ENCODE data around the gene RHOH. TPM values are rescaled to one million over a fixed set of nuclear protein-coding genes. Genes with fewer than 3 reads are reported as not detected.

Gene RHOH
- polyA plus RNA-seq, 1 experiment: not detected

GRCh38 chr4:40179360-40179759 lies 17.5 kb upstream of the RHOH start:
- ChIA-PET POLR2A (no interaction called here), CTCF (no interaction called here)
- TF ChIP-seq, protein P1, sequence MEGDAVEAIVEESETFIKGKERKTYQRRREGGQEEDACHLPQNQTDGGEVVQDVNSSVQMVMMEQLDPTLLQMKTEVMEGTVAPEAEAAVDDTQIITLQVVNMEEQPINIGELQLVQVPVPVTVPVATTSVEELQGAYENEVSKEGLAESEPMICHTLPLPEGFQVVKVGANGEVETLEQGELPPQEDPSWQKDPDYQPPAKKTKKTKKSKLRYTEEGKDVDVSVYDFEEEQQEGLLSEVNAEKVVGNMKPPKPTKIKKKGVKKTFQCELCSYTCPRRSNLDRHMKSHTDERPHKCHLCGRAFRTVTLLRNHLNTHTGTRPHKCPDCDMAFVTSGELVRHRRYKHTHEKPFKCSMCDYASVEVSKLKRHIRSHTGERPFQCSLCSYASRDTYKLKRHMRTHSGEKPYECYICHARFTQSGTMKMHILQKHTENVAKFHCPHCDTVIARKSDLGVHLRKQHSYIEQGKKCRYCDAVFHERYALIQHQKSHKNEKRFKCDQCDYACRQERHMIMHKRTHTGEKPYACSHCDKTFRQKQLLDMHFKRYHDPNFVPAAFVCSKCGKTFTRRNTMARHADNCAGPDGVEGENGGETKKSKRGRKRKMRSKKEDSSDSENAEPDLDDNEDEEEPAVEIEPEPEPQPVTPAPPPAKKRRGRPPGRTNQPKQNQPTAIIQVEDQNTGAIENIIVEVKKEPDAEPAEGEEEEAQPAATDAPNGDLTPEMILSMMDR (IDR thresholded peaks at IDR 0.05; ENCODE audit: low read depth, low read length): no peak
- no peak overlapping the region for H3K4me3 ChIP-seq (ENCODE audit: low read depth, low read length)
- H3K27me3 ChIP-seq (ENCODE audit: control insufficient read depth, insufficient read depth, low read length): no peaks in the 10 kb centered on the region
- DNase-seq (ENCODE audit: low read depth, low spot score): no peak
- H3K9me3 ChIP-seq (ENCODE audit: control insufficient read depth, insufficient read depth, low read length): no peaks in the 10 kb centered on the region; the same call in 1 of the 2 replicates
- H3K27ac ChIP-seq (ENCODE audit: low read depth, low read length): no peak overlapping the region

- Histone ChIP-seq H3K27me3 (ENCODE audit: control insufficient read depth, insufficient read depth, low read length) (no peaks in the 10 kb centered on the region), H3K27ac (ENCODE audit: low read depth, low read length) (no peak overlapping the region), H3K4me3 (ENCODE audit: low read depth, low read length) (no peak overlapping the region), H3K9me3 (ENCODE audit: control insufficient read depth, insufficient read depth, low read length) (no peaks in the 10 kb centered on the region; the same call in 1 of the 2 replicates)
- CTCF ChIA-PET: no interaction called here
- peak; percentile 47 for DNase-seq (ENCODE audit: low read depth, low spot score)
- POLR2A ChIA-PET: no interaction called here
- TF ChIP-seq, protein P1 (IDR thresholded peaks at IDR 0.05; ENCODE audit: low read depth, low read length): no peak
Observed at GRCh38 chr4:40180356-40180755, 16.5 kb upstream of the RHOH start.

- no peak overlapping the region for H3K4me3 ChIP-seq (ENCODE audit: low read depth, low read length)
- ChIA-PET POLR2A (no interaction called here), CTCF (no interaction called here)
- no peaks in the 10 kb centered on the region; the same call in 1 of the 2 replicates for H3K9me3 ChIP-seq (ENCODE audit: control insufficient read depth, insufficient read depth, low read length)
- no peak overlapping the region for H3K27ac ChIP-seq (ENCODE audit: low read depth, low read length)
- H3K27me3 ChIP-seq (ENCODE audit: control insufficient read depth, insufficient read depth, low read length): no peaks in the 10 kb centered on the region
- TF ChIP-seq, protein P1 (IDR thresholded peaks at IDR 0.05; ENCODE audit: low read depth, low read length): no peak
- no peak for DNase-seq (ENCODE audit: low read depth, low spot score)
Observed at GRCh38 chr4:40182001-40182400, 14.8 kb upstream of the RHOH start.

DNA sequence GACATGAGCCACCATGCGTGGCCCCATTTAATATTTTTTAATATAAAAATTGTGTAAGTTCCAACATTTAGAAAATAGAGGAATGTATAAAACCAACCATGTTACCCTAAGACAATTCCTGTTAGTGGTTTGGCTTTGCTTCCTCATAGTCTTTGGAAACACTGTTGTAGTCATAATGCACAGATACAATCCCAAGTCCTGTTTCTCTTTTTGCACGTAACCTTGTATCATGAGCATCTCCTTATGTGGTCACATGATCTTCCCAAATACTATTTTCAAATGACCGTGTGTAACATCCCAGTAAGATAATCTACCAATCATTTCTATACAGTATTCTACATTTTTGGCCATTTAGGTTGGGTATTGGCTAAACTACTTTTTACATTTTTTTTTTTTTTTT lies 13.9 kb upstream of the RHOH start:
- H3K27me3 ChIP-seq (ENCODE audit: control insufficient read depth, insufficient read depth, low read length): no peaks in the 10 kb centered on the region
- no peaks in the 10 kb centered on the region; the same call in 1 of the 2 replicates for H3K9me3 ChIP-seq (ENCODE audit: control insufficient read depth, insufficient read depth, low read length)
- H3K4me3 ChIP-seq (ENCODE audit: low read depth, low read length): no peak overlapping the region
- H3K27ac ChIP-seq (ENCODE audit: low read depth, low read length): no peak overlapping the region
- ChIA-PET CTCF (no interaction called here), POLR2A (no interaction called here)
- no peak for DNase-seq (ENCODE audit: low read depth, low spot score)
- TF ChIP-seq, protein P1 (IDR thresholded peaks at IDR 0.05; ENCODE audit: low read depth, low read length): no peak

GRCh38 chr4:40183615-40184411 lies 13.0 kb upstream of the RHOH start:
- no peak for DNase-seq (ENCODE audit: low read depth, low spot score)
- H3K9me3 ChIP-seq (ENCODE audit: control insufficient read depth, insufficient read depth, low read length): no peaks in the 10 kb centered on the region; the same call in 1 of the 2 replicates
- H3K4me3 ChIP-seq (ENCODE audit: low read depth, low read length): no peak overlapping the region
- TF ChIP-seq, protein P1 (IDR thresholded peaks at IDR 0.05; ENCODE audit: low read depth, low read length): no peak
- ChIA-PET POLR2A (no interaction called here), CTCF (interaction anchor here (0.6 kb wide), 1 partner anchor 1152 kb away, joined by 5 read pairs; the partner anchor contains the start of gene TMEM156)
- no peak overlapping the region for H3K27ac ChIP-seq (ENCODE audit: low read depth, low read length)
- H3K27me3 ChIP-seq (ENCODE audit: control insufficient read depth, insufficient read depth, low read length): no peaks in the 10 kb centered on the region

Data from AG04450 (cell line).